ENCODE data around the gene CDK15. TPM values are rescaled to one million over a fixed set of nuclear protein-coding genes. Genes with fewer than 3 reads are reported as not detected.
"Not testable (repeated sequence)": the region's sequence is repeated elsewhere in the genome, so short reads cannot be mapped to it uniquely, and the experiment has no call there.

The CDK15 gene
- total RNA-seq, 4 donors from 2014 or later, result 0.75 to 3.6 (median 1.2) TPM

DNA sequence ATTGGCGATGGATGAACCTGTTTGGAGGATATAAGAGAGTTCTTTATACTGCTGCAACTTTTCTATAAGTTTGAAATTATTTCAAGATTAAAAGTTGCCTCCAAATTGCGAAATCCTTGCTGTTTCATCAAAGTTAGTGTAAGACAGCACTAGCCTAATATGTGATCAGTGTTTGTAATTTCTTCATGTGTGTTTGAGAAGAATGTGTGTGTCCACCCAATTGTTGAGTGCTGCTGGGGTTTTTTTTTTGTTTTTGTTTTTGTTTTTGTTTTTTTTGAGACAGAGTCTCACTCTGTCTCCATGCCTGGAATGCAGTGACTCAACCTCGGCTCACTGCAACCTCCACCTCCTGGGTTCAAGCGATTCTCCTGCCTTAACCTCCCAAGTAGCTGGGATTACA is 33.4 kb downstream of the CDK15 start:
- ATAC-seq (ENCODE audit: low FRiP score), result no peak
- TF ChIP-seq, protein P1, sequence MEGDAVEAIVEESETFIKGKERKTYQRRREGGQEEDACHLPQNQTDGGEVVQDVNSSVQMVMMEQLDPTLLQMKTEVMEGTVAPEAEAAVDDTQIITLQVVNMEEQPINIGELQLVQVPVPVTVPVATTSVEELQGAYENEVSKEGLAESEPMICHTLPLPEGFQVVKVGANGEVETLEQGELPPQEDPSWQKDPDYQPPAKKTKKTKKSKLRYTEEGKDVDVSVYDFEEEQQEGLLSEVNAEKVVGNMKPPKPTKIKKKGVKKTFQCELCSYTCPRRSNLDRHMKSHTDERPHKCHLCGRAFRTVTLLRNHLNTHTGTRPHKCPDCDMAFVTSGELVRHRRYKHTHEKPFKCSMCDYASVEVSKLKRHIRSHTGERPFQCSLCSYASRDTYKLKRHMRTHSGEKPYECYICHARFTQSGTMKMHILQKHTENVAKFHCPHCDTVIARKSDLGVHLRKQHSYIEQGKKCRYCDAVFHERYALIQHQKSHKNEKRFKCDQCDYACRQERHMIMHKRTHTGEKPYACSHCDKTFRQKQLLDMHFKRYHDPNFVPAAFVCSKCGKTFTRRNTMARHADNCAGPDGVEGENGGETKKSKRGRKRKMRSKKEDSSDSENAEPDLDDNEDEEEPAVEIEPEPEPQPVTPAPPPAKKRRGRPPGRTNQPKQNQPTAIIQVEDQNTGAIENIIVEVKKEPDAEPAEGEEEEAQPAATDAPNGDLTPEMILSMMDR (IDR thresholded peaks at IDR 0.05), result no peak
- DNase-seq (ENCODE audit: low spot score), result no peak

DNA sequence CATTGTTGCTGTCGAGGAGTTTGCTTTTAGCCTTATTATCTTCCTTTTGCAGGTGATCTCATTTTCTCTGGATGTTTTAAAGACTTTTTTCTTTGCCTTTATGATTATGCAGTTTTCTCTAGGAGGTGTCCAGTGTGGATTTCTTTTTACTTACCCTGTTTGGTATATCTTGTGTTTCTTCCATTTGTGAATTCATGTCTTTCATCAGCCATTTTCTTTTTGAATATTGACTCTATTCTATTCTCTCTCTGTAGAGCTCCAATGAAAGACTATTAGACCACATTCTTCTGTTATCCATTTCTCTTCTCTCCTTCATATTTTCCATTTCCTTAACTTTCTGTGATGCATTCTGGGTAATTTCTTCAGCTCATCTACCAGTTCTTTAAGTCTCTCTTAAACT is 34.4 kb downstream of the CDK15 start:
- TF ChIP-seq, protein P1 (IDR thresholded peaks at IDR 0.05), result no peak
- DNase-seq (ENCODE audit: low spot score) (no peak), ATAC-seq (ENCODE audit: low FRiP score) (no peak)

DNA sequence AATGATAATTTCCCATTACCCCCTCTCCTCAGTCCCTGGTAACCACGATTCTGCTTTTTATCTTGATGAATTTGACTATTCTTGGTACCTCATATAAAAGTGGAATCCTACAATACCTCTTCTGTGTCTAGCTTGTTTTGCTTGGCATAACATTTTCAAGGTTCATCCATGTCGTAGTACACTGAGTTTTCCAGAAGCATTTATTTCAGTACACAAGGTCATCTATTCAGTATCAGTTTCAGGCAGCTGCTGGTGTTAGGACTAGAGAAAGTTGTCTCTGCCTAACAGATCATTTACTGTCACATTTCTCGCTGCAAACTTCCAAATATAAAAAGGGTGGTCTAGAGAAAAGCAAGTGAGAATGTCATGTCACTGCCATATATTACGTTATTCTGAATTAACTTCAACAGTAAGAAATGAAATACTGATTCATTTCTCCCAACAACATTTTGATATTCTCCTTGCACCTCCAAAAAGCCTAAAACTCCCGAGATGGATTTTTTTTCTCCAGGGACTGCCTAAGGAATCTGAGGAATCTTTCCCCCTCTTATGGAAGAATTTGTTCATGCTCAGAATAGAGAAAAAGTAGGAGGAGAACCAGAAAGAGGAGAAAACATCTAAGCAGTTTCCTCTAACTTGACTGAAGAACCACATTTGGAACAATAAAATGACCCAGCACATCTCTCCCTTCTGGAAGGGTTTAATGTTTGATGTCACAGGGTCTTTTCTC is 36.0 kb downstream of the CDK15 start:
- TF ChIP-seq, protein P1 (IDR thresholded peaks at IDR 0.05), result no peak
- DNase-seq (ENCODE audit: low spot score) (no peak), ATAC-seq (ENCODE audit: low FRiP score) (no peak)

DNA sequence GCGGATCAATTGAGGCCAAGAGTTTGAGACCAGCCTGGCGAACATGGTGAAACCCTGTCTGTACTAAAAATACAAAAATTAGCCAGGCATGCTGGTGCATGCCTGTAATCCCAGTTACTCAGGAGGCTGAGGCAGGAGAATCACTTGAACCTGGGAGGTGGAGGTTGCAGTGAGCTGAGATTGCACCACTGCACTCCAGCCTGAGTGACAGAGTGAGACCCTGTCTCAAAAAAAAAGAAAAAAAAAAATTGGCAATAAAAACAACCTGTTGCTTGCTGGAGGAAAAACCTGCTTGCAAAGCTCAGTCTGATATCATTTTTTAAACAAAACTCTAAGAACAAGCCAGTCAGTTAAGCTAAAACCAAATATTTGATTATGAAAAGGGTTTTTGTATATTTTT is 38.6 kb downstream of the CDK15 start:
- not testable (repeated sequence) for ATAC-seq (ENCODE audit: low FRiP score)

DNA sequence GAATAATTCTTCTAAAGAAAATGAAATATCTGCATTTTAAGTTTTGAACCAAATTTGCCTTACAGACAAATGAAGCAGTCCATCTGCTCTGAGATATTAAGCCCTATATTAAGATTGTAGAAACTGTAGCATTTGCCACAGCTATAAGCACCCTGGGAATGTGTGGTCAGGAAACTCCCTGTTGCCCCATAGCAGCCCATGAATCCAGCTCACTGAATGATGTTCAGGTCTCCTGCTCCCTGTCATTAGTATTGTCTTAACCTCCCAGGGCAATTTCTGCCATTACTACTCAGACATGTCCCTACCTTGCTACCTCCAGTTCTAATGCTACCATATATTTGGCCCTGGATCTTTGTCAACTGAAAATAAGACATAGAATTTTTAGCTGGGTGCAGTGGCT is 41.1 kb downstream of the CDK15 start:
- ATAC-seq (ENCODE audit: low FRiP score) (no peak), DNase-seq (ENCODE audit: low spot score) (no peak)
- TF ChIP-seq, protein P1 (IDR thresholded peaks at IDR 0.05), result no peak

More for the DNA sequence above, 38.6 kb downstream of the CDK15 start:
- DNase-seq (ENCODE audit: low spot score), result not testable (repeated sequence)

DNA sequence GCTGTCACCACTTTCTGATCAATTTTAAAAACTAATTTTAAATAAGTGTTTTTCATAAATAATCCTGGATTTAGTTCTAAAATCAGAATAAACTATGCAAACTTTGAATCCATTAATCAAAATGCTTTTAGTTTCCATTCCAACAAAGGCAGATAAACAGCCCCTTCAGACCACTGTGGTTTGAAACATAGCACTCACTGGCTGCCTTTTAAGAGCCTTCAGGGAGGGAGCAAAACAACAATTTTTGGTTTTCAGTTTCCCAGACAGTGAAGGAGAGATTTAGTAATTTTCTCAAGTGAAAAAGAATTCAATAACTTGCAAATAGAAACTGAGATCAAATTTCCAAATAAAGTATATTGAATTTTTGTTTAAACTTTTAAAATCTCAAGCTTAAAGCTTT is 46.1 kb downstream of the CDK15 start:
- ATAC-seq (ENCODE audit: low FRiP score) (no peak), DNase-seq (ENCODE audit: low spot score) (no peak)
- TF ChIP-seq, protein P1 (IDR thresholded peaks at IDR 0.05), result no peak

DNA sequence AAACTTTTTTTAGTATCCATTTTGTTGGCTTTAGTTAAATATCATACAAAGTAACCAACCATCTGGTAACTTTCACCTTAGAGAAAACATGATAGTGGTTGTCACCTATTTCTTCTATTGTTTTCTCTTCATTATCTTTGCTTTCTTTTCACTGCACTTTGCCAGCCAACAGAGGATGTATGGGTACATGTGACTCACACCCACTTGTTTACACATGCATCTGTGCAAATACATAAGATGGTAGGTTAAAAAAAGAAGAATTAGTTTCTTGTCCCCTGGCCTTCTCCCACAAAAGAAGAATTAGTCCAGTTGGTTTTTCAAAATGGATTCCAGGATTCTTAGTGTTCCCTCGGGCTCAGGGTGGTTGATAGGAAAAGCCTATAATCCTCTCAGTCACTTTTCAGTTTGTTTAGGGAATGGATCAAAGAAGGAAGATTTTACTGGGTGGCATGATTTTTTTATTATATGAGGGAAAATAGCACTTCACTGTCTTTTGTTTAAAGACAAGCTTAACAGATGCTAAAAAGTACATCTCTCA is 46.6 kb downstream of the CDK15 start:
- DNase-seq (ENCODE audit: low spot score), result no peak
- ATAC-seq (ENCODE audit: low FRiP score), result no peak
- TF ChIP-seq, protein P1 (IDR thresholded peaks at IDR 0.05), result no peak

All from omental fat pad (tissue), 4 donors.